ENCODE measurements around the gene VILL. TPM values are rescaled to one million over a fixed set of nuclear protein-coding genes. Genes with fewer than 3 reads are reported as not detected.

Gene VILL
- total RNA-seq, 1 experiment from 2014 or later, result 1.2 TPM

DNA sequence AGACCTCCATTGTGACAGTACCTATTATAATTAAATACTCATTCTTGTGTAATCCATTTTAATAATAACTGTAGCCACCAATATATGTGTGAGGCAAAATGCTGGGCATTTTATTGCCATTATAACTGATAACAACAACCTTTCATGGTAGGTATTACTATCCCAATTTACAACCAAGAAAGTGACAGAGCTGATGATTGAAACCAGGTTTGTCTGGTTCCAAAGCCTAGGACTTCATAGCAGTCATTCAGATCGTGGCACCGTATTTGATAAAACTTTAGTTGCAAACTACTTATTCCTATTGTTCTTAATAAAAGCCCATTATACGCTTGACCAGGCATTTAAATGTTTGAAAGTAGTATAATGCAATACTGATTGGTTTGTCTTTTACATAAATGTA, 26.4 kb upstream of the VILL start:
- Histone ChIP-seq H4K20me1 (ENCODE audit: insufficient read depth) (0 out of 2 replicates have a peak, but pooled peaks cover 5% of the 10 kb centered on the region), H3K27me3 (ENCODE audit: insufficient read depth, low read length) (no peaks in the 10 kb centered on the region), H3K4me2 (ENCODE audit: low read length) (no peak overlapping the region), H3K79me2 (ENCODE audit: insufficient read depth, low read length) (no peaks in the 10 kb centered on the region), H3K4me3 (replicated peaks in 1 of 2; ENCODE audit: low read depth in 1 of 2, low read length in 2 of 2) (no peak overlapping the region), H3K9me3 (ENCODE audit: control insufficient read depth in 1 of 2, insufficient read depth in 1 of 2, low read depth in 1 of 2, low read length in 2 of 2) (no peaks in the 10 kb centered on the region), H3K36me3 (ENCODE audit: control insufficient read depth in 1 of 2, insufficient read depth in 2 of 2, low read length in 2 of 2) (no peaks in the 10 kb centered on the region), H3K4me1 (ENCODE audit: control insufficient read depth in 1 of 2, insufficient read depth in 2 of 2, low read length in 2 of 2) (no peaks in the 10 kb centered on the region), H3K27ac (ENCODE audit: low read depth, low read length) (no peak overlapping the region), H3K9me2 (ENCODE audit: insufficient read depth) (no peaks in the 10 kb centered on the region), H2AFZ (ENCODE audit: low read depth, low read length, poor library complexity, severe bottlenecking) (no peak overlapping the region), H3K9ac (ENCODE audit: low read length) (no peak overlapping the region)
- intact Hi-C loops (cut with micrococcal nuclease), result no loop called here
- ChIA-PET RAD21 (ENCODE audit: low non-redundant PET in 1 of 2, low total read pairs in 2 of 2, uncharacterized antibody in 2 of 2, unreplicated experiment in 2 of 2) (no interaction called here), CTCF (interaction anchor here (2.9 to 4.3 kb wide), 2 partner anchors 10 to 110 kb away, joined by 9 to 72 read pairs; no protein-coding TSS in a partner anchor), POLR2A (no interaction called here)
- TF ChIP-seq TCF7L2 (IDR thresholded peaks at IDR 0.05; ENCODE audit: borderline replicate concordance, extremely low read depth, insufficient read depth, insufficient read length) (no peak), ZFX (IDR thresholded peaks at IDR 0.05) (no peak), EZH2phosphoT487 (IDR thresholded peaks at IDR 0.05; ENCODE audit: borderline replicate concordance) (no peak), SP1 (IDR thresholded peaks at IDR 0.05; ENCODE audit: low read depth) (no peak), RAD21 (IDR thresholded peaks at IDR 0.05; ENCODE audit: low read depth) (no peak)
- TF ChIP-seq, protein P1, sequence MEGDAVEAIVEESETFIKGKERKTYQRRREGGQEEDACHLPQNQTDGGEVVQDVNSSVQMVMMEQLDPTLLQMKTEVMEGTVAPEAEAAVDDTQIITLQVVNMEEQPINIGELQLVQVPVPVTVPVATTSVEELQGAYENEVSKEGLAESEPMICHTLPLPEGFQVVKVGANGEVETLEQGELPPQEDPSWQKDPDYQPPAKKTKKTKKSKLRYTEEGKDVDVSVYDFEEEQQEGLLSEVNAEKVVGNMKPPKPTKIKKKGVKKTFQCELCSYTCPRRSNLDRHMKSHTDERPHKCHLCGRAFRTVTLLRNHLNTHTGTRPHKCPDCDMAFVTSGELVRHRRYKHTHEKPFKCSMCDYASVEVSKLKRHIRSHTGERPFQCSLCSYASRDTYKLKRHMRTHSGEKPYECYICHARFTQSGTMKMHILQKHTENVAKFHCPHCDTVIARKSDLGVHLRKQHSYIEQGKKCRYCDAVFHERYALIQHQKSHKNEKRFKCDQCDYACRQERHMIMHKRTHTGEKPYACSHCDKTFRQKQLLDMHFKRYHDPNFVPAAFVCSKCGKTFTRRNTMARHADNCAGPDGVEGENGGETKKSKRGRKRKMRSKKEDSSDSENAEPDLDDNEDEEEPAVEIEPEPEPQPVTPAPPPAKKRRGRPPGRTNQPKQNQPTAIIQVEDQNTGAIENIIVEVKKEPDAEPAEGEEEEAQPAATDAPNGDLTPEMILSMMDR (IDR thresholded peaks at IDR 0.05 in 2 of 3, conservative IDR thresholded peaks at IDR 0.05 in 1 of 3; ENCODE audit: borderline replicate concordance in 1 of 3, insufficient read depth in 1 of 3, low read depth in 2 of 3, low read length in 2 of 3), result no peak
- no peak for DNase-seq (ENCODE audit: low read depth, low spot score)
- no TSS peak for BruUV-seq (replicated peaks)
- no peak for ATAC-seq

DNA sequence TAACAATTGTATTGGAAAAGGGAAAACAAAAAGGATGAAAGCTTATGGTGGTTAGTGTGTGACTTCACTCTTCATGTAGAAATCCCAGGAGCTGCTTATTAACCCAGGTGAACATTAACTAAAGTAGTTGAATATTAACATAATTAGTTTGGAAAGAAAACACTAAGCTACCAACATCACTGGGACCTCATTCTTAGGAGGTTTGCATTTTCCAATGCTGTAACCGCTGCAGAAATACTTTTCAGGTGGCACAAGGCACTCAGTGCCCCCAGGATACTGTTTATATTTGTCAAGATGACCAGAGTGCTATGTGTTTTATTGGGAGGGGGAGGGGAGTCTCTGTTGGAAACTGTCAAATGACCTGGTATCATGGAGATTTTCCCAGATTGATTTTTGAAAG, 25.9 kb upstream of the VILL start:
- H3K27ac ChIP-seq (ENCODE audit: low read depth, low read length), result no peak overlapping the region
- ChIA-PET RAD21 (ENCODE audit: low non-redundant PET in 1 of 2, low total read pairs in 2 of 2, uncharacterized antibody in 2 of 2, unreplicated experiment in 2 of 2) (no interaction called here), POLR2A (no interaction called here), CTCF (interaction anchor here (2.9 to 4.3 kb wide), 2 partner anchors 10 to 110 kb away, joined by 9 to 72 read pairs; no protein-coding TSS in a partner anchor)
- H3K4me3 ChIP-seq (replicated peaks in 1 of 2; ENCODE audit: low read depth in 1 of 2, low read length in 2 of 2), result no peak overlapping the region
- H3K27me3 ChIP-seq (ENCODE audit: insufficient read depth, low read length), result no peaks in the 10 kb centered on the region
- H2AFZ ChIP-seq (ENCODE audit: low read depth, low read length, poor library complexity, severe bottlenecking), result no peak overlapping the region
- no peaks in the 10 kb centered on the region for H3K36me3 ChIP-seq (ENCODE audit: control insufficient read depth in 1 of 2, insufficient read depth in 2 of 2, low read length in 2 of 2)
- intact Hi-C loops (cut with micrococcal nuclease), result no loop called here
- H3K4me1 ChIP-seq (ENCODE audit: control insufficient read depth in 1 of 2, insufficient read depth in 2 of 2, low read length in 2 of 2), result no peaks in the 10 kb centered on the region
- no TSS peak for BruUV-seq (replicated peaks)
- H3K9me3 ChIP-seq (ENCODE audit: control insufficient read depth in 1 of 2, insufficient read depth in 1 of 2, low read depth in 1 of 2, low read length in 2 of 2), result no peaks in the 10 kb centered on the region
- 0 out of 2 replicates have a peak, but pooled peaks cover 5% of the 10 kb centered on the region for H4K20me1 ChIP-seq (ENCODE audit: insufficient read depth)
- H3K79me2 ChIP-seq (ENCODE audit: insufficient read depth, low read length), result no peaks in the 10 kb centered on the region
- DNase-seq (ENCODE audit: low read depth, low spot score) (no peak), ATAC-seq (no peak)
- no peak overlapping the region for H3K4me2 ChIP-seq (ENCODE audit: low read length)
- no peak overlapping the region for H3K9ac ChIP-seq (ENCODE audit: low read length)
- no peak for TF ChIP-seq ZFX (IDR thresholded peaks at IDR 0.05)
- TF ChIP-seq, protein P2, sequence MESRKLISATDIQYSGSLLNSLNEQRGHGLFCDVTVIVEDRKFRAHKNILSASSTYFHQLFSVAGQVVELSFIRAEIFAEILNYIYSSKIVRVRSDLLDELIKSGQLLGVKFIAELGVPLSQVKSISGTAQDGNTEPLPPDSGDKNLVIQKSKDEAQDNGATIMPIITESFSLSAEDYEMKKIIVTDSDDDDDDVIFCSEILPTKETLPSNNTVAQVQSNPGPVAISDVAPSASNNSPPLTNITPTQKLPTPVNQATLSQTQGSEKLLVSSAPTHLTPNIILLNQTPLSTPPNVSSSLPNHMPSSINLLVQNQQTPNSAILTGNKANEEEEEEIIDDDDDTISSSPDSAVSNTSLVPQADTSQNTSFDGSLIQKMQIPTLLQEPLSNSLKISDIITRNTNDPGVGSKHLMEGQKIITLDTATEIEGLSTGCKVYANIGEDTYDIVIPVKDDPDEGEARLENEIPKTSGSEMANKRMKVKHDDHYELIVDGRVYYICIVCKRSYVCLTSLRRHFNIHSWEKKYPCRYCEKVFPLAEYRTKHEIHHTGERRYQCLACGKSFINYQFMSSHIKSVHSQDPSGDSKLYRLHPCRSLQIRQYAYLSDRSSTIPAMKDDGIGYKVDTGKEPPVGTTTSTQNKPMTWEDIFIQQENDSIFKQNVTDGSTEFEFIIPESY (IDR thresholded peaks at IDR 0.05; ENCODE audit: extremely low read depth, insufficient replicate concordance, low read length), result no peak
- TF ChIP-seq YY1 (IDR thresholded peaks at IDR 0.05; ENCODE audit: extremely low read depth, insufficient replicate concordance, low read depth, low read length), result no peak
- TF ChIP-seq POLR2AphosphoS5 (IDR thresholded peaks at IDR 0.05; ENCODE audit: low read depth, low read length), result no peak
- TF ChIP-seq ZNF274 (IDR thresholded peaks at IDR 0.05; ENCODE audit: low read depth, low read length), result no peak
- TF ChIP-seq JUND (IDR thresholded peaks at IDR 0.05), result no peak
- H3K9me2 ChIP-seq (ENCODE audit: insufficient read depth), result no peaks in the 10 kb centered on the region
